Endothelial cell of umbilical vein (primary cell): ENCODE measurements around the gene PRKAR1B. TPM values are rescaled to one million over a fixed set of nuclear protein-coding genes. Genes with fewer than 3 reads are reported as not detected.

Source experiments
- BruUV-seq: library from RNA; stranded (reverse); fragments of 400-500 nt; replicated peaks from 2 replicates; lab custom pipeline; 2021; lab: Mats Ljungman, UMichigan
- CTCF ChIA-PET: fragments of 300-600, 350-600 bp; sonication (Branson Sonifier 250); formaldehyde crosslinking; loops from one replicate; lab custom pipeline; 2021; ENCODE audit warnings: antibody characterized with exemption, inconsistent platforms; lab: Charles Lee
- POLR2A ChIA-PET: fragments of 300-600, 350-600 bp; sonication (Branson Sonifier 250); formaldehyde crosslinking; loops from one replicate; lab custom pipeline; 2021; ENCODE audit warnings: antibody characterized with exemption, inconsistent platforms; lab: Charles Lee
- DNase-seq: peaks from one replicate; pipeline ENCODE4 v3.0.0-alpha.2; 2011; ENCODE audit warnings: low read depth, low spot score
- FAIRE-seq: peaks from 2 replicates; lab custom pipeline; 2011; peaks lifted over from hg19 to GRCh38; lab: Jason Lieb, UNC
- H2AFZ ChIP-seq: 2 replicates; pipeline ENCODE4 v1.6.0; 2012; ENCODE audit warnings: low read depth, low read length, control low read depth, inconsistent platforms
- H3K27ac ChIP-seq: 2 replicates; pipeline ENCODE4 v1.5.1; 2011; ENCODE audit warnings: low read depth, mild to moderate bottlenecking, control low read depth, low read length, moderate library complexity; ENCODE audit not compliant: insufficient read depth
- H3K27me3 ChIP-seq, 2 experiments: 2 replicates each; pipeline versions ENCODE4 v1.6.0 to v1.6.1; 2011; ENCODE audit warnings: low read length in 2 of 2, mixed read lengths in 1 of 2; ENCODE audit not compliant: control insufficient read depth in 2 of 2, insufficient read depth in 2 of 2
- H3K36me3 ChIP-seq, 2 experiments: 2 replicates in 1 of 2; 3 replicates in 1 of 2; pipeline ENCODE4 v1.5.1; 2011; ENCODE audit warnings: low read length in 2 of 2, mild to moderate bottlenecking in 1 of 2, moderate library complexity in 1 of 2; ENCODE audit not compliant: control insufficient read depth in 2 of 2, insufficient read depth in 2 of 2; ENCODE audit errors: extremely low read depth in 1 of 2
- H3K4me1 ChIP-seq: 3 replicates; pipeline ENCODE4 v1.5.1; 2011; ENCODE audit warnings: mild to moderate bottlenecking, low read length; ENCODE audit not compliant: control insufficient read depth, insufficient read depth; ENCODE audit errors: extremely low read depth
- H3K4me2 ChIP-seq: 2 replicates; pipeline ENCODE4 v1.6.1; 2011; ENCODE audit warnings: low read length, control low read depth, mixed read lengths; ENCODE audit not compliant: insufficient read depth
- H3K4me3 ChIP-seq, 3 experiments: fragments of 200-600 bp in 1 of 3; sonication (generic), shearing (Covaris generic) in 1 of 3; replicated peaks in 1 of 3; 2 replicates each; pipeline ENCODE4 v1.5.1; 2011 to 2016; ENCODE audit warnings: control low read depth in 3 of 3, low read length in 3 of 3, mild to moderate bottlenecking in 2 of 3, inconsistent platforms in 1 of 3, low read depth in 1 of 3, moderate library complexity in 1 of 3; ENCODE audit not compliant: insufficient read depth in 1 of 3
- H3K79me2 ChIP-seq: 2 replicates; pipeline ENCODE4 v1.6.0; 2012; ENCODE audit warnings: low read length, inconsistent platforms; ENCODE audit not compliant: control insufficient read depth, insufficient read depth
- H3K9ac ChIP-seq: replicated peaks from 2 replicates; pipeline ENCODE3; 2011; ENCODE audit warnings: low read length, control low read depth; ENCODE audit not compliant: insufficient read depth; ENCODE audit errors: extremely low read depth
- H3K9me1 ChIP-seq: replicated peaks from 3 replicates; pipeline ENCODE4 v1.6.0; 2011; ENCODE audit warnings: mild to moderate bottlenecking, low read length; ENCODE audit not compliant: control insufficient read depth, insufficient read depth; ENCODE audit errors: extremely low read depth
- H3K9me3 ChIP-seq: replicated peaks from 2 replicates; pipeline ENCODE4 v1.5.1; 2012; ENCODE audit warnings: low read length, inconsistent platforms; ENCODE audit not compliant: control insufficient read depth, insufficient read depth
- H4K20me1 ChIP-seq: replicated peaks from 2 replicates; pipeline ENCODE3; 2011; ENCODE audit warnings: mild to moderate bottlenecking, low read length; ENCODE audit not compliant: control insufficient read depth, insufficient read depth; ENCODE audit errors: extremely low read depth
- EZH2 ChIP-seq: IDR thresholded peaks from 2 replicates; pipeline ENCODE4 v1.6.1; 2012; ENCODE audit warnings: borderline replicate concordance, low read depth, mild to moderate bottlenecking, moderate library complexity, low read length, inconsistent platforms; ENCODE audit not compliant: severe bottlenecking
- FOS ChIP-seq: IDR thresholded peaks from 2 replicates; pipeline ENCODE4 v1.6.1; 2011; ENCODE audit warnings: mild to moderate bottlenecking, low read length, moderate library complexity, borderline replicate concordance; ENCODE audit not compliant: insufficient read depth
- GATA2 ChIP-seq: IDR thresholded peaks from 2 replicates; pipeline ENCODE4 v1.7.0; 2011; ENCODE audit warnings: low read depth, mild to moderate bottlenecking, moderate library complexity, mixed read lengths, low read length; ENCODE audit not compliant: insufficient read length, insufficient read depth
- JUN ChIP-seq: IDR thresholded peaks from 2 replicates; pipeline ENCODE4 v1.6.1; 2011; ENCODE audit warnings: borderline replicate concordance, low read depth; ENCODE audit not compliant: insufficient read length, insufficient read depth
- MYC ChIP-seq: IDR thresholded peaks from one replicate; pipeline ENCODE4 v1.6.1; 2011; ENCODE audit warnings: mild to moderate bottlenecking, low read depth, low read length
- POLR2A ChIP-seq: IDR thresholded peaks from 2 replicates; pipeline ENCODE4 v1.6.1; 2012; ENCODE audit warnings: low read depth, mild to moderate bottlenecking, control low read depth, low read length
- POLR2AphosphoS5 ChIP-seq: IDR thresholded peaks from 2 replicates; pipeline ENCODE4 v1.6.1; 2012; ENCODE audit warnings: low read depth, mild to moderate bottlenecking, control low read depth, low read length, moderate library complexity; ENCODE audit not compliant: insufficient read depth
- dilution Hi-C: fragments of 300-500 bp; cut with MboI; formaldehyde crosslinking; loops from one replicate; pipeline ENCODE4 v1.15.0; 2019; ENCODE audit warnings: low sequenced_read_pairs; ENCODE audit not compliant: extremely low pct_ligation_motif_present
- intact Hi-C: fragments of 100-400 bp; cut with micrococcal nuclease; formaldehyde crosslinking; loops from one replicate; pipeline ENCODE4 v1.10.0; 2022
- polyA plus RNA-seq, 4 experiments: library from polyadenylated mRNA; depleted of rRNA in 3 of 4; stranded (reverse) in 3 of 4; unstranded in 1 of 4; fragments of >200 nt; gene quantifications; 2 replicates each; pipeline versions ENCODE4 v1.2.1 to v1.2.3, GENCODE V29; 2011 to 2012; ENCODE audit warnings: missing spikeins in 1 of 4
- total RNA-seq: library from RNA; stranded (reverse); gene quantifications from 2 replicates; pipeline ENCODE4 v1.2.3, GENCODE V29; 2021
- TF ChIP-seq, protein P1 (sequence below), 2 donors: IDR thresholded peaks; 1 replicate in 1 of 2; 2 replicates in 1 of 2; pipeline ENCODE4 v1.5.1; 2011; ENCODE audit warnings: low read length in 2 of 2, mild to moderate bottlenecking in 2 of 2, moderate library complexity in 2 of 2, control low read depth in 1 of 2, inconsistent platforms in 1 of 2, low read depth in 1 of 2; ENCODE audit not compliant: insufficient read depth in 1 of 2; ENCODE audit errors: extremely low read depth in 1 of 2
- TF ChIP-seq, protein P2 (sequence below): IDR thresholded peaks from 2 replicates; pipeline ENCODE4 v1.6.1; 2011; ENCODE audit not compliant: insufficient read depth, insufficient read length

PRKAR1B gene
- total and polyA plus RNA-seq, 2 donors (not counting 3 experiments of a cell fraction or from before 2014, with no cell fraction given): 15.4 to 29.2 TPM

DNA sequence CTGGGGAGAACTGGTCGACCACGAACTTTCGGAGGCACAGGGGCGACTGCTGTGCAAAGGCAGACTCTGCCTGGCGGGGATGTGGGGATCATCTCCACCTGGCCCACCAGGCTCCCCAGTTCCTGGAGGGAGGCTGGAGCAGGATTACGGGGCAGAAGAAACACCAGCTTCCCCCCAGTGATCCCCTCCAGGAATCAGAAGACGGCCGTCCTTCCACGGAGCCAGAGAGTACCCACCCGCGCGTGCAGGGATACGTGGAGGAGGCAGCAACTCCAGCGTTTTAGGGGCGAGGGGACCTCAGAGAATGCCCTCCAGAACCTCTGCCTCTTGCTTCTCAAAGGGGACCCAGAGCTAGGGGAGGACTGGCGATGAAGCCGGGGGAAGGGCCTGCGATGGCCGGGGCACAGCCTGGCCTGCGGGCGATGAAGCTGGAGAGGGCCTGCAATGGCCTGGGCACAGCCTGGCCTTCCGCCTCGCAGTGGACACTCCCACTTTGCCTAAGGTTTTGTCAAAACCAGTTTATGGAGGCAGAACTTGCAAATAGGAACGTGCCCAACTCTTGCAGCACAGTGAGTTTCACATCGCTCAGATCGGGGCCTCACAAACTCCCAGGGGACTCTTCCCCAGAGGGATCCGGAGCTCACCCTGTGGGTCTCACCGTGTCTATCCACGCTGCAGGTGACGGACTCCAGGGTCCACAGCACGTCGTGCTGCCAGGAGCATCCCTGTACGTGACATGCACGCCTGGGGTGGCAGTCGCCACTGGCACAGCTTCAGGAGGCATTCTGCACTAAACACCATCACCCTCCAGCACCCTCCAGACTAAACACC is 129.5 kb downstream of the PRKAR1B start:
- peaks cover 13% of the 10 kb centered on the region for H3K4me1 ChIP-seq
- no peak overlapping the region for H3K9ac ChIP-seq
- no peaks in the 10 kb centered on the region for H3K27me3 ChIP-seq
- DNase-seq: no peak
- FAIRE-seq: no peak
- no peak overlapping the region for H2AFZ ChIP-seq
- no peak for TF ChIP-seq POLR2A
- no peak overlapping the region for H3K4me3 ChIP-seq
- dilution Hi-C loops: no loop called here
- ChIA-PET CTCF (no interaction called here), POLR2A (no interaction called here)
- BruUV-seq: no TSS peak
- intact Hi-C loops: no loop called here
- no peaks in the 10 kb centered on the region for H4K20me1 ChIP-seq
- no peaks in the 10 kb centered on the region for H3K9me3 ChIP-seq
- H3K4me2 ChIP-seq: no peak overlapping the region
- H3K79me2 ChIP-seq: no peaks in the 10 kb centered on the region
- H3K9me1 ChIP-seq: no peaks in the 10 kb centered on the region
- peaks cover 0 to 2% of the 10 kb centered on the region in 2 experiments for H3K36me3 ChIP-seq
- H3K27ac ChIP-seq: no peak overlapping the region

DNA sequence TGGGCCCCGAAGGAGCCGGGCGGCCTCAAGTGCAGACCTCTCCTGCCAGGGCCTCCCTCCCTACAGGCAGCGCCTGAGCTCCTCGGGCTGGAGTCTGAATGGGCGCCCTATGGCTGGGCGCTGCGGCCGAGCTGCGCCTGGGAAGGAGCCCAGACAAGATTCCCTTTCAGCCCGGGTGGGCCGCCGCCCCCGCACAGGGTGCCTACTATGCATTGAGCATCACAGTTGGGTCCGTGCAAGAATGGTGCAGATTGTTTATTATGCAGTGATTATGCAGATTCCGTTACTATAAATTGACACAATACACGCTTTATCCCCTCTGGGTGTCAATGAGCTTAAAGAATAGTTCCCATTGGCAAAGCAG is 130.3 kb downstream of the PRKAR1B start:
- Histone ChIP-seq H3K4me2 (no peak overlapping the region), H3K9me3 (no peaks in the 10 kb centered on the region), H3K27me3 (no peaks in the 10 kb centered on the region), H3K36me3 (peaks cover 0 to 2% of the 10 kb centered on the region in 2 experiments), H3K79me2 (no peaks in the 10 kb centered on the region), H4K20me1 (no peaks in the 10 kb centered on the region), H3K9ac (no peak overlapping the region), H3K9me1 (no peaks in the 10 kb centered on the region), H3K4me3 (no peak overlapping the region), H2AFZ (no peak overlapping the region), H3K4me1 (peaks cover 6% of the 10 kb centered on the region), H3K27ac (no peak overlapping the region)
- CTCF ChIA-PET: no interaction called here
- TF ChIP-seq GATA2 (no peak), POLR2A (no peak), EZH2 (no peak), JUN (no peak), POLR2AphosphoS5 (no peak), FOS (no peak), MYC (no peak)
- TF ChIP-seq, protein P1, sequence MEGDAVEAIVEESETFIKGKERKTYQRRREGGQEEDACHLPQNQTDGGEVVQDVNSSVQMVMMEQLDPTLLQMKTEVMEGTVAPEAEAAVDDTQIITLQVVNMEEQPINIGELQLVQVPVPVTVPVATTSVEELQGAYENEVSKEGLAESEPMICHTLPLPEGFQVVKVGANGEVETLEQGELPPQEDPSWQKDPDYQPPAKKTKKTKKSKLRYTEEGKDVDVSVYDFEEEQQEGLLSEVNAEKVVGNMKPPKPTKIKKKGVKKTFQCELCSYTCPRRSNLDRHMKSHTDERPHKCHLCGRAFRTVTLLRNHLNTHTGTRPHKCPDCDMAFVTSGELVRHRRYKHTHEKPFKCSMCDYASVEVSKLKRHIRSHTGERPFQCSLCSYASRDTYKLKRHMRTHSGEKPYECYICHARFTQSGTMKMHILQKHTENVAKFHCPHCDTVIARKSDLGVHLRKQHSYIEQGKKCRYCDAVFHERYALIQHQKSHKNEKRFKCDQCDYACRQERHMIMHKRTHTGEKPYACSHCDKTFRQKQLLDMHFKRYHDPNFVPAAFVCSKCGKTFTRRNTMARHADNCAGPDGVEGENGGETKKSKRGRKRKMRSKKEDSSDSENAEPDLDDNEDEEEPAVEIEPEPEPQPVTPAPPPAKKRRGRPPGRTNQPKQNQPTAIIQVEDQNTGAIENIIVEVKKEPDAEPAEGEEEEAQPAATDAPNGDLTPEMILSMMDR (IDR thresholded peaks at IDR 0.05; ENCODE audit: extremely low read depth in 1 of 2, insufficient read depth in 1 of 2, low read depth in 1 of 2, low read length in 2 of 2): no peak
- TF ChIP-seq, protein P2, sequence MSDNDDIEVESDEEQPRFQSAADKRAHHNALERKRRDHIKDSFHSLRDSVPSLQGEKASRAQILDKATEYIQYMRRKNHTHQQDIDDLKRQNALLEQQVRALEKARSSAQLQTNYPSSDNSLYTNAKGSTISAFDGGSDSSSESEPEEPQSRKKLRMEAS: no peak
- no TSS peak for BruUV-seq
- DNase-seq: no peak
- intact Hi-C loops (no loop called here), dilution Hi-C loops (no loop called here)
- POLR2A ChIA-PET: no interaction called here
- no peak for FAIRE-seq
